Stimulated activated CD8-positive, alpha-beta memory T cell treated with anti-CD3 and anti-CD28 coated beads, Interleukin-2, amount 100 ng/mL, for 48 hours (primary cell): Measurements from ENCODE around the gene GIPC3.
"Not testable (repeated sequence)": the region's sequence is repeated elsewhere in the genome, so short reads cannot be mapped to it uniquely, and the experiment has no call there.

Experiments used
- DNase-seq, 2 donors: peaks; one replicate each; pipeline ENCODE4 v3.0.0-alpha.2; 2020; ENCODE audit warnings: low read depth in 2 of 2

GIPC3 gene

GRCh38 chr19:3576696-3577443, 8.4 kb upstream of the GIPC3 start:
- DNase-seq = no peak

- DNase-seq = no peak
Measured at GRCh38 chr19:3577723-3578344, 7.4 kb upstream of the GIPC3 start.

GRCh38 chr19:3578390-3578789, 6.9 kb upstream of the GIPC3 start:
- no peak for DNase-seq

GRCh38 chr19:3580156-3580934, 4.9 kb upstream of the GIPC3 start:
- no peak for DNase-seq

- not testable (repeated sequence) for DNase-seq
Measured at GRCh38 chr19:3581792-3582191, 3.5 kb upstream of the GIPC3 start.

GRCh38 chr19:3584036-3584802, 1.1 kb upstream of the GIPC3 start:
- not testable (repeated sequence) for DNase-seq

- DNase-seq = peak in 1 of 2 donors; percentile 41
Measured at GRCh38 chr19:3586127-3586626, 899 bp downstream of the GIPC3 start.

- DNase-seq = no peak
Measured at GRCh38 chr19:3586707-3587346, 1.5 kb downstream of the GIPC3 start.

- DNase-seq = no peak
Measured at GRCh38 chr19:3589439-3589838, 4.2 kb downstream of the GIPC3 start.

- DNase-seq = no peak
Measured at GRCh38 chr19:3589949-3590348, 4.7 kb downstream of the GIPC3 start.

GRCh38 chr19:3590991-3591659, 5.8 kb downstream of the GIPC3 start:
- no peak for DNase-seq

- DNase-seq = no peak
Measured at GRCh38 chr19:3591876-3592613, 6.8 kb downstream of the GIPC3 start.

- DNase-seq = no peak
Measured at GRCh38 chr19:3593156-3593555, 7.9 kb downstream of the GIPC3 start.

GRCh38 chr19:3595521-3596061, 10.3 kb downstream of the GIPC3 start:
- no peak for DNase-seq

- no peak for DNase-seq
Measured at GRCh38 chr19:3599776-3600187, 14.5 kb downstream of the GIPC3 start.

- no peak for DNase-seq
Measured at GRCh38 chr19:3601021-3601420, 15.7 kb downstream of the GIPC3 start.

- no peak for DNase-seq
Measured at GRCh38 chr19:3603121-3603811, 18.0 kb downstream of the GIPC3 start.

GRCh38 chr19:3604227-3604986, 19.1 kb downstream of the GIPC3 start:
- DNase-seq = no peak
